ENCODE results near the gene HOXD4. TPM values are rescaled to one million over a fixed set of nuclear protein-coding genes. Genes with fewer than 3 reads are reported as not detected.

The HOXD4 gene
- total RNA-seq, 1 experiment from 2014 or later, result 0.17 TPM

DNA sequence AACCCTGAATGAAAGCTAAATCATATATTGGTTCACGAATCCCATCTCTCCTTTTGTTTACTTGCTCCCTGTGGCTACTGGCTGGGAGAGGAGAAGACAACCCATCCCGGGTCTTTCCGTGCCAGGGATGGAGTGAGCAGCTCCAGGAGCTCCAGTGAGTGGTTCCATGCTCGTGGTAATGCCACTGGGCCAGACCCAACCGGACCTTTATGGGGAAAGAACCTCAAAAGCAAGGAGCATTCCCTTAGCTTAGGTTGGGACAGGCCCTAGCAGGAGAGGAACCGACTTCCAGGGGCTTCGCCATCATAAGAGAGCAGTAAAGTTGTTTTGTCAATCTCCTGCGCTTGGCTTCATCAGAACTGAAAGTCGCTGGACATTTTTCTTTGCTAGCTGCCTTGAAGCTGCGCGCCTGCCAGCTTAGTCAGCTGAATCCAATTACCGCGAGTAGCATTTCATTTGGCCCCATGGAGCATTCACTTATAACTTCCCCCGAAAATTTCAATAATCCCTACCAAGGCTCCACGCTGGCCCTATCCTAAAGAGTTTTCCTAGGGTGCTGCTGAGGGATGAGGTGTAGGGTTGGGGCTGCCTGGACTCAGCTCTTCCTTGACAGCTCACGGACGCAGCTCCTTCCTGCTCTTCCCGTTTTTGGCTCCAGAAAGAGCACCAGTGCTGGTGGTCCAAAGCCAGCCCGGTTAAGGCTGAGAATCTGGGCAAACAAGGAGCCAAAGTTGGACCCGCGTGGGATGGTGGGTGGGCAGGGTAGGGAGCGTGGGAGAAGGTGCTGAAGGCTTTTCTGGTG, 10.7 kb downstream of the HOXD4 start:
- no peak for DNase-seq (ENCODE audit: low read depth)
- in situ Hi-C loops (cut with HindIII; ENCODE audit: low pct_unique_long_range_greater_than_20kb, low sequenced_read_pairs), result no loop called here

DNA sequence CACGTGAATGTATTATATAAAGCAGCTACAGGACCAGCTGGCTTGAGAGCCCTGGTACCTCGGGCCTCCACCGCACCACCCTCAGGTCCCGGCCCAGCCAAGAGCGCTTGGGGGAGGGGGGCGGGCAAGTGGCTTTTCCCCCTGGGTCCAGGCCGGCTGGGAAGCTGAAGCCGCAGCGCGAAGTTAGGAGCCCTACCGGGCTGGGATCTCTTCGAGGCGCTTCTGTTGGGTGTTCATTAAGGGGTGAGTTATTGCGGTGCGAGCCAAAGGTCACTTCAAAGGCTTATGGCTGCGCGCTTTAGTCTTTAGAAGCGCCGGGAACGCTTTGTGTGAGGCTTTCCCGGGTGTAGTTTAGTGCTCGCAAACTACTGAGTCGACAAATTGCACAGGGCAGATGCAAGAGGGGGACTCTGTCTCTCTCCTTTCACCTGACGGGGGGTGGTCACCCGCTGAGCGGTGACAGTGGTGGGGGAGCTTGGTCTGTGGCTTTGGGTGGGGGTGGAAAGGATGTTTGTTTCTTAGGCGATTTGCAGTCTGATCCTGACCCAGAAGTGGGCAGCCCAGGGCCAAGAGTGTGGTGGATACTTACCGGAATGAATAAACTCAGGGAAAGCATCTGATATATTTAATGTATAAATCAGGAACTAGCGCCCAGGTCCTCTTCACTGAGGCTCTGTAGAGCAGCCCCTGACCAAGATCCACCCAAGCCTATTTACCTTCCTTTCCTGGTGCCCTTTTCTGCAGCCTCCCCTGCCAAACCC, 11.7 kb downstream of the HOXD4 start:
- DNase-seq (ENCODE audit: low read depth), result no peak
- in situ Hi-C loops (cut with HindIII; ENCODE audit: low pct_unique_long_range_greater_than_20kb, low sequenced_read_pairs), result no loop called here

DNA sequence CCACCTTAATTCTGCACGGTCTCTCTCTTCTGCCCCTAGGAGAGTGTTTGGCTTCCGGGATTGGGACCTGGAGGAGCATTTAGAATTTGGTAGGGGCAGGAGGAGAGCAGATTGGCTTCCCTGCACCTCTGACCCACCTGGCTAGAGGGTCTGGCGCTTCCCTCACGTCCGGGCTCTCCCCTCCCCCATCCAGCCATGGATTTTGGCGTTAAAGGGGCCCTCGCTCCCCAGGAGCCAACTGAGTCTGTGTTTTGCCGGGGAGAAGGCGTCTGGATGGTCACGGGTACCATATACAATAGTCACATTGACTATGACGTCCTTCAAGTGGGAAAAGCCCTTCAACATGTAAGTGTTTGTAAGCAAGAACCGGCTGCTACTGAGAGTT, 12.3 kb downstream of the HOXD4 start:
- in situ Hi-C loops (cut with HindIII; ENCODE audit: low pct_unique_long_range_greater_than_20kb, low sequenced_read_pairs), result no loop called here
- no peak for DNase-seq (ENCODE audit: low read depth)

DNA sequence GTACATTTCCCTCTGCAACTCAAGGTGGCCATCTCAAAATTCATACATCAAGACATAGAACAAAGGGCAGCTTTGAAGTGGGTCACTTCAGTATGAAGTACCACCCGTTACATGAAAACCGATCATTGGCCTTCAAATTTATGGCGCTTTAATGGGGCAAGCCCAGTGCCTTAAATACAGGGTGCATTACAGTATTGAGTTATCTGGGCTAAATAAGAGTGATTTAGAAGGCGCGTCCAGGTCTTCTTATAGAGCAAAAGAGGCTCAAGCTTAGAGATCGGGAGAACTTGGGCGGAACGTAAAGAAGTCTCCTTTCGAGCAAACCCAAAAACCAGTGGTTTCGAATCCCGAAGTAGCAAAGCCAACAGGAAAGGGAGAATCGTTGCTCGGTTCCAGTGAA, 12.9 kb downstream of the HOXD4 start:
- no peak for DNase-seq (ENCODE audit: low read depth)
- in situ Hi-C loops (cut with HindIII; ENCODE audit: low pct_unique_long_range_greater_than_20kb, low sequenced_read_pairs), result no loop called here

DNA sequence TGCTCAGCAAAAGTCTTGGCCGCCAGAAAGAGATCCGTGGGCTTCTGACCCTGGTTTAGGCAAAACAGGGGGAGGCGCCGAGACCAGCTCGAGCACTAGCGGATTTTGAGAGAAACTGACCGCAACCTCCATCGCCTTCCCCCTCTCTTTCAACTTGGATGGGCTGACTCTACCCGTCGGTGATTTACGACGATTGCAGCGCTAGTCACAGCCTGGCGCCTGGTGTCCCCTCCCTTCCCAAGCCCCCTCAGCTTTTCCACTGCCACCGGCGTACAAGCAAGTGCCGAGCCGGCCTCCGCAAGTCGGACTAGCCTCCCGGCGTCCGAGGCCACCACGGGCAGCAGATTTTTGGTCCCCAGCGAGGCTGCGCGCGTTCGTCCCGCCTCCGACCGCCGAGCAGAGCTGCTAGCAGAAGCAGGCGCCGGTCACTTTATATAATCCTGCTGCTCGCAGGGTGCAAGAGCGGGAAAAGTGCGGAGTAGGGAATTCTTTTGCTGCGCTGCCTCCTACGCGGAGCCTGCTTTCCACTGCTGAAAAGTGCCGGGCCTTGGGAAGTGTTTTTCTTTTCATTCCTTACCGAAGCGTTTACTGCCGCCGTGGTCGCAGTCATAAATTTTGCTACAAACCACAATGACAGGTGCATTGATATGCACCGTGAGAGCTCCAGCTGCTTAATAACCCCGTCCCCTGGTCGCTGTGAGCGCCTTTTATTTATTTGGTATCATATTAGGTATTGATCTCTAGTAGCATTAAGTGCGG, 13.4 kb downstream of the HOXD4 start:
- no peak for DNase-seq (ENCODE audit: low read depth)
- in situ Hi-C loops (cut with HindIII; ENCODE audit: low pct_unique_long_range_greater_than_20kb, low sequenced_read_pairs), result no loop called here

DNA sequence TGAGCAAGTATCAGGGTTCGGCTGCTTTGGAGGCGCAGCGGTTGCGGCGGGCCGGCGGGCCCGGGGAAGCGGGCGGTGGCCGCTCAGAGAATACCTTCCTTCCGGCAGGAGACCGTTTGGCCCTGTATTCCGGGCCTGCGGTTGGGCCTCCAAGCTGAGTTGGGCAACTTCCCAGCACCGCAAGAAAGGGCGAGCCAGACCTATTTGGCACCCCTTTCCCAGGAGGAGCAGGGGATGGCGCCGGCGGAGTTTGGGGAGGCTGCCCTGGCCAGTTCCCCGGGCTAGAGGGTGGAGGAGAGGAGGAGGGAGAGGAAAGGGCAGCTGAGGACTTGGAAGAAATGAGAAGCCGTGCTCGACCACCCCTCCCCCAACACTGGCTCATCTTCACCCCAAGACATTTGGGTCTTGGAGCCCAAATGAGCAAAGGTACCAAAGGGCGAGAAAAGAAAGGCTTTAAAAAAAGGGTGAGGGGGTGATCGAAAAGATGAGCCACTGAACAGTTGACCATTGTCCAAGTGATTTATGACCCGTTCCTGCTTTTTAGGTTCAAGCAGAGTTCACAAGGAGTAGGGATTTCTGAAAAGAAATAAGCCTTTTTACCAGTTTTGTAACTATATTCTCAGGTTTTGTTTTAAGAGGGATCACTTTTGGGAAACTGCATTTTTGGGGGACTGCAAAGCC, 14.2 kb downstream of the HOXD4 start:
- DNase-seq (ENCODE audit: low read depth), result no peak
- in situ Hi-C loops (cut with HindIII; ENCODE audit: low pct_unique_long_range_greater_than_20kb, low sequenced_read_pairs), result no loop called here

DNA sequence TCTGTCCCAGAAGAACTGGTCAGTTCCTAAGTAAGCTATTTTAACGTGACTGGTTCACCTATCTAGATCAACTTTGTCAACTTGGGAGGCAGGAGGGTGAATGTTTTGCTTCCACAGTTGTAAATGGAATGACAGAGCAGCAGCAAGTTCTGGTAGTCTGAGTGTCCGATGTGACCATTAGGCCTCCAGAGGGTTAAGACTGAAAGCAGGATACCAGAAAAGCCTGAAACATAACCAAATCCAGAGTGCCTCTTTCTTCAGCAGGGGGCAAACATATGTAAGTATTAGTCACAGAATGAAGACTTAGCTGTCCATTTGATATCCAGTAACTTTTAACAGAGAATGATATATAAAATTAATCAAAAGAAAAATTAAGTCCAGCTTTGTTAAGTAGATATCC, 14.9 kb downstream of the HOXD4 start:
- in situ Hi-C loops (cut with HindIII; ENCODE audit: low pct_unique_long_range_greater_than_20kb, low sequenced_read_pairs), result no loop called here
- DNase-seq (ENCODE audit: low read depth), result no peak

DNA sequence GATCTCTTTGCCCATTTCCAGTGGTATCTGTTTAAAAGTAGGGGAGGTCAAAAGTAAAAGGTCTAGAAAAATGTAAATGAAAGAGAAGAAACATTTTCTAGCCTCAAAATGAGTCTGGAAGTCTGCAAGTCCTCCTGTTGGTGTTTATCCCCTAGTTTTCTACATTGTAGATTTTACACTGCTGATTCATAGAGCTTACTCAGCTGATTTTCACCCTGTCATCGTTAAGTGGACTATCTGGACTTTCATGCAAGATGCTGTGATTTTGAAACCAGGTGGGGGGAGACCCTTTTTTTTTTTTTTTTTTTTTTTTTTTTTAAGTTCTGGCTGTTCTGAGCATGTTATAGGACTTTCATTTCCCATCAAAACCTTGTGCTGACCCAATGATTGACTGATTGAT, 16.0 kb downstream of the HOXD4 start:
- no peak for DNase-seq (ENCODE audit: low read depth)
- in situ Hi-C loops (cut with HindIII; ENCODE audit: low pct_unique_long_range_greater_than_20kb, low sequenced_read_pairs), result no loop called here

DNA sequence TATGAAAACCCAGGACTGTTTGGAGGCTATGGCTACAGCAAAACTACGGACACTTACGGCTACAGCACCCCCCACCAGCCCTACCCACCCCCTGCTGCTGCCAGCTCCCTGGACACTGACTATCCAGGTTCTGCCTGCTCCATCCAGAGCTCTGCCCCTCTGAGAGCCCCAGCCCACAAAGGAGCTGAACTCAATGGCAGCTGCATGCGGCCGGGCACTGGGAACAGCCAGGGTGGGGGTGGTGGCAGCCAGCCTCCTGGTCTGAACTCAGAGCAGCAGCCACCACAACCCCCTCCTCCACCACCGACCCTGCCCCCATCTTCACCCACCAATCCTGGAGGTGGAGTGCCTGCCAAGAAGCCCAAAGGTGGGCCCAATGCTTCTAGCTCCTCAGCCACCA, 17.8 kb downstream of the HOXD4 start:
- no peak for DNase-seq (ENCODE audit: low read depth)
- in situ Hi-C loops (cut with HindIII; ENCODE audit: low pct_unique_long_range_greater_than_20kb, low sequenced_read_pairs), result no loop called here

DNA sequence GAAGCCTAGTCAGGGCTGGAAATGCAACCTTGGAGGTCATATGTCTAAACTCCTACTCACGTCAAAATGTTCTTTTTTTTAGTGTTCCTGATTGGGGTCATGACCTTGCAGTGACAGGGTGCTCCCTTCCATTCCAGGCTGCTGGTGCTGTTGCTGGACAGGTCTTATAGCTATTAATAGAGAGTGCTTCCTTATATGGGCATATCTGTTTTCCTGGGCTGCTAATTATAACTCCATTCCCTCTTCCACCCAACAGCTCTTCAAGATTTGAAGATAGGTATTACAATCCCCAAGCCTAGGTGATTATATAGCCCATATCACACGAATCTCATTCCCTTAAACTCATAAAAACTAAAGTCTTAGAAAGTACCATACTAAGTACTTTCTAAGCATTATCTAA, 18.4 kb downstream of the HOXD4 start:
- no peak for DNase-seq (ENCODE audit: low read depth)
- in situ Hi-C loops (cut with HindIII; ENCODE audit: low pct_unique_long_range_greater_than_20kb, low sequenced_read_pairs), result no loop called here

DNA sequence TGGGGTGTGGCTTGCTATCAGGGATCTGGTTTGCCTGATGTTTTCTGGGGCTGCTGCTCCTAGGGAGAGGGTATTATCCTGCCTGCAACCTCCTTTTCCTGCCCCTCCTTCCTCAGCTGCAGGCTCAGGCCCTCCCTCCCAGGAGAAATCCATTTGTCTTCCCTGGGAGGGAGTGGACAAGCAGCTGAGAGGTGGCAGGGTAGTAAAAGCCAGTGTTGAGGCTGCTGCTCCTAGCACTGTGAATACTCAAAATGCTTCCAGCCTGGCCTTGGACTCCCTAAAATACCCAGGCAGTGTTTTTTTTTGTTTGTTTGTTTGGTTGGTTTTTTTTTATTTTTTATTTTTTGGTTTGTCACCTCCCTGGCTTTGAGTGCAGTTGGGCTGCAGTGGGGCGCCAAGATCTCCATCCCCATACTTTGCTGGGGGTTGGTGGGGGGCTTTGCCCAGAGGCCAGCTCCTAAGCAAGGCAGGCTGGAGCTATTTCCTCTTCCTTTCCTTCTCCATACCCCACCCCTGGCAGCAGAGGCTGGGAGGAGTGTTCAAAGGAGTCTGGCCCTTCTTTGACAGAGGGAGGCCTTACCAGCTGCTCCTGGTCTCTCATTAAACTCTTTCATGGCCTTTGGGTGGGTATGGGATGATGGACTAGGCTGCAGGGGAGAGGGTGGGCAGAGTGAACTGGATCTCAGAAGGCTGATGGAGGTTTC, 19.4 kb downstream of the HOXD4 start:
- DNase-seq (ENCODE audit: low read depth), result no peak
- in situ Hi-C loops (cut with HindIII; ENCODE audit: low pct_unique_long_range_greater_than_20kb, low sequenced_read_pairs), result no loop called here

DNA sequence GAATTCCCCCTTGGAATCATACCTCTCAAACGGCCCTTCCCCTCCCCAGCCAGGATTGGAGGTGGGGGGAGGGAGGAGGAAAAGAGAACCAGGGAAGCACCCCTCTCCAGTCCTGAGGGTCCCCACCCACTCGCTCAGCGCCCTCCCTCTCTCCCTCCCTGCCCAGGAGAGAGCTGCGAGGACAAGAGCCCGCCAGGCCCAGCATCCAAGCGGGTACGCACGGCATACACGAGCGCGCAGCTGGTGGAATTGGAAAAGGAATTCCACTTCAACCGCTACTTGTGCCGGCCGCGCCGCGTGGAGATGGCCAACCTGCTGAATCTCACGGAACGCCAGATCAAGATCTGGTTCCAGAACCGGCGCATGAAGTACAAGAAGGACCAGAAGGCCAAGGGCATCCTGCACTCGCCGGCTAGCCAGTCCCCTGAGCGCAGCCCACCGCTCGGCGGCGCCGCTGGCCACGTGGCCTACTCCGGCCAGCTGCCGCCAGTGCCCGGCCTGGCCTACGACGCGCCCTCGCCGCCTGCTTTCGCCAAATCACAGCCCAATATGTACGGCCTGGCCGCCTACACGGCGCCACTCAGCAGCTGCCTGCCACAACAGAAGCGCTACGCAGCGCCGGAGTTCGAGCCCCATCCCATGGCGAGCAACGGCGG, 20.1 kb downstream of the HOXD4 start:
- DNase-seq (ENCODE audit: low read depth), result no peak
- in situ Hi-C loops (cut with HindIII; ENCODE audit: low pct_unique_long_range_greater_than_20kb, low sequenced_read_pairs), result no loop called here

DNA sequence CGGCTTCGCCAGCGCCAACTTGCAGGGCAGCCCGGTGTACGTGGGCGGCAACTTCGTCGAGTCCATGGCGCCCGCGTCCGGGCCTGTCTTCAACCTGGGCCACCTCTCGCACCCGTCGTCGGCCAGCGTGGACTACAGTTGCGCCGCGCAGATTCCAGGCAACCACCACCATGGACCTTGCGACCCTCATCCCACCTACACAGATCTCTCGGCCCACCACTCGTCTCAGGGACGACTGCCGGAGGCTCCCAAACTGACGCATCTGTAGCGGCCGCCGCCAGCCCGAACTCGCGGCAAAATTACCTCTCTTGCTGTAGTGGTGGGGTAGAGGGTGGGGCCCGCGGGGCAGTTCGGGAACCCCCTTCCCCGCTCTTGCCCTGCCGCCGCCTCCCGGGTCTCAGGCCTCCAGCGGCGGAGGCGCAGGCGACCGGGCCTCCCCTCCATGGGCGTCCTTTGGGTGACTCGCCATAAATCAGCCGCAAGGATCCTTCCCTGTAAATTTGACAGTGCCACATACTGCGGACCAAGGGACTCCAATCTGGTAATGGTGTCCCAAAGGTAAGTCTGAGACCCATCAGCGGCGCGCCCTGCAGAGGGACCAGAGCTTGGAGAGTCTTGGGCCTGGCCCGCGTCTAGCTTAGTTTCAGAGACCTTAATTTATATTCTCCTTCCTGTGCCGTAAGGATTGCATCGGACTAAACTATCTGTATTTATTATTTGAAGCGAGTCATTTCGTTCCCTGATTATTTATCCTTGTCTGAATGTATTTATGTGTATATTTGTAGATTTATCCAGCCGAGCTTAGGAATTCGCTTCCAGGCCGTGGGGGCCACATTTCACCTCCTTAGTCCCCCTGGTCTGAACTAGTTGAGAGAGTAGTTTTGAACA, 20.9 kb downstream of the HOXD4 start:
- DNase-seq (ENCODE audit: low read depth), result no peak
- in situ Hi-C loops (cut with HindIII; ENCODE audit: low pct_unique_long_range_greater_than_20kb, low sequenced_read_pairs), result no loop called here

DNA sequence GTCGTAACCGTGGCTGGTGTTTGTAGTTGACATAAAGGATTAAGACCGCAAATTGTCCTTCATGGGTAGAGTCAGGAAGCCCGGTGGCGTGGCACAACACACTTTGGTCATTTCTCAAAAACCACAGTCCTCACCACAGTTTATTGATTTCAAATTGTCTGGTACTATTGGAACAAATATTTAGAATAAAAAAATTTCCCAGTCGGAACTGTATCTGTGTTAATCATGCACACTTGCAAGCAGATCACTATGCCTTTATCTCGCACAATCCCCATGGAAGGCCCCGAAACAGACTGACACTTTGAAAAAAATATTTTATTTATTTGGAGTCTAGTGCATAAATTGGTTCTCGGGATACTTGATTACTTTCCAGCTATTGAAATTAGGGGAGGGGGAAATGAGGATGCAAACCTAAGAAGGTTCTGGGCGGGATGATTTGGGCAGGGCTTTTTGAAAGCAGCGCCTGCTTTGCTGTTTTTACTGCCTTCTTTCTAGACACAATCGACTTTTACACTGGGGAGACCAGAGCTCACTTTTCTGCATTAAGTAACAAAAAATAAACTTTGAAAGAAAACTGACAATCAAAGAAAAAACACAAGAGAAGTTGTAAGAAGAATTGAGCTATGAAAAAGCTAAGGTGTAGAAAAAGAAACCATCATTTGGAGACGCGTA, 21.7 kb downstream of the HOXD4 start:
- DNase-seq (ENCODE audit: low read depth), result no peak
- in situ Hi-C loops (cut with HindIII; ENCODE audit: low pct_unique_long_range_greater_than_20kb, low sequenced_read_pairs), result no loop called here

DNA sequence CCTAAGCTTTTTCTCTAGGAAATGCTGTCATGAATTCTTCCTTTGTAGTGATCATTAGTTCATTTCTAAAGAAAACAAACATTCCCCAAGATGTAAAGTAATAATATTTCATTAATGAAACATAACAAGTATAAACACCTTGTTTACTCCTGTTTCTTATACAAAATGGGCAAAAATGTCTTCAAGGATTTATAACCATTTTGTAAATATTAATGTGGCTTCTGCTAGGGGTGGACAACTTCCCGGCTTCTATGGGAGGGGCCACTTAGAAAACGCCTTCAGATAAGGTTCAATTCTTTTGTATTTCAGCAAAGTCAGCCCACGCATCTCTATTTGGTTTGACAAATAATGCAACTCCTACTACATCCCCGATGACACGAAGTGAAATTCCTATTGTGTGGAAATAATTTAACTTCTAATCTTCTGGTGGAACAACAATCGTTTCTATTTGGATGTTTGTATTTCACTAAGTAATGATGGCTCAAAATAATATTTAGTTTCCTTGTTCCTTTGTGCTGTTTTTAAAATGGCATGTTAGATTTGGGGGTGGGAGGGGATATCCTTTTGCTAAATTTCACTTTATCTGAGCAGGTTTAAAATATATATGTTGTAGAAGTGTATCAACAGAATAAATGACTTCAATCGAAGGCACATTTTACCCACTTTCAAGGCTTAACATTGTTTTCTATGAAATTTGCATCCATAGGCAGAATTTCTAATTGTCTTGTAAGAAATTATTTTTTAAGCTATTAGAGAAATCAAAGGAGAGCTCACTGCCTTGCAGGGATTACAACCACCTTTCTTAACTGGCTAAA, 22.4 kb downstream of the HOXD4 start:
- in situ Hi-C loops (cut with HindIII; ENCODE audit: low pct_unique_long_range_greater_than_20kb, low sequenced_read_pairs), result no loop called here
- DNase-seq (ENCODE audit: low read depth), result no peak

All from Caki2 (cell line).